Gastroesophageal sphincter (tissue), 3 donors: ENCODE data around the gene GALNT17.

ENCODE experiments used
- CTCF ChIP-seq, 4 experiments: fragments of 200-600 bp in 2 of 4; fragments of 450-650 bp in 2 of 4; sonication (generic) in 1 of 4; IDR thresholded peaks; one replicate each; pipeline ENCODE4 v1.5.1; 2017 to 2019; ENCODE audit warnings: antibody characterized with exemption in 4 of 4, mild to moderate bottlenecking in 2 of 4, moderate library complexity in 2 of 4
- EP300 ChIP-seq: sonication (generic); formaldehyde crosslinking; IDR thresholded peaks from one replicate; pipeline ENCODE4 v1.6.1; 2017; ENCODE audit warnings: antibody characterized with exemption, mild to moderate bottlenecking
- POLR2A ChIP-seq, 2 donors: fragments of 450-650 bp; IDR thresholded peaks; one replicate each; pipeline ENCODE4 v1.6.1; 2017; ENCODE audit warnings: antibody characterized with exemption in 2 of 2, mild to moderate bottlenecking in 2 of 2, moderate library complexity in 1 of 2
- POLR2AphosphoS5 ChIP-seq: sonication (generic); formaldehyde crosslinking; IDR thresholded peaks from one replicate; pipeline ENCODE4 v1.6.1; 2017; ENCODE audit warnings: antibody characterized with exemption

DNA sequence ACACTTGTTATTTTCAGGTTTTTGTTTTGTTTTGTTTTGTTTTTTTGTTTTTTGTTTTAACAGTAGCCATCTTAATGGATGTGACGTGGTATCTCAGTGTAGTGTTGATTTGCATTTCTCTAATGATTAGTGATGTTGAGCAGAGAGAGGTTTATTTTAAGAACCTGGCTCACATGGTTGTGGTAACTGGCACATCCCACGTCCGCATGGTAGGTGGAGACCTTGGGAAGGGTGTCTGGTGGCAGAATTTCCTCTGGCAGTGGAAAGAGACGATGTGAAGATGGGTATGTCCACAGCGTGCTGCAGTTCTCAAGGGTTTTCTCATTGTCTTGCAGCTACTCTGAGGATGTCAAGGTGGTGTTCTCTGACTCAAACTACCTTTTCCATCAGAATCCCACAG, 252.2 kb downstream of the GALNT17 start:
- TF ChIP-seq CTCF (IDR thresholded peaks at IDR 0.05) (no peak), POLR2A (IDR thresholded peaks at IDR 0.05) (no peak), POLR2AphosphoS5 (no peak), EP300 (no peak)
